Measurements from ENCODE around the gene PER2.

DNA sequence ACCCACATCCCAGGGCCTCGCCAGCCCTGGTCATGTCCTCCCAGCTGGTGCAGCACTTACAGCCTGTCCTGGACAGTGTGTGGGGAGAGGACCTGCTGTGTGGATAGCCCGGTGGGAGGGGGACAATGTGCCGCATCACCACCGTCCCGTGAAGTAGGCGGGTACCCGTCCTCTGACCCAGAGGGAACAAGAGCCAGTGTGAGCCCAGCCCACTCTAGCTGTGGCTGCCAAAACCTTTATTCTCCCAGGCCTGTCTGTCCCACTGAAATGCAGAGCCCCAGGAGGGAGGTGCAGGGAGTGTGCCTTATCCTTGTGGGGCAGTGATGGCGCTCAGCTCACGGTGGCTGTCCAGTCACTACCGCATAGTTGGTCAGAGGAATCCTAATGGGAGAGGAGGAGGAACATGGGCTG is 33.6 kb upstream of the PER2 start:
- TF ChIP-seq, protein P1, sequence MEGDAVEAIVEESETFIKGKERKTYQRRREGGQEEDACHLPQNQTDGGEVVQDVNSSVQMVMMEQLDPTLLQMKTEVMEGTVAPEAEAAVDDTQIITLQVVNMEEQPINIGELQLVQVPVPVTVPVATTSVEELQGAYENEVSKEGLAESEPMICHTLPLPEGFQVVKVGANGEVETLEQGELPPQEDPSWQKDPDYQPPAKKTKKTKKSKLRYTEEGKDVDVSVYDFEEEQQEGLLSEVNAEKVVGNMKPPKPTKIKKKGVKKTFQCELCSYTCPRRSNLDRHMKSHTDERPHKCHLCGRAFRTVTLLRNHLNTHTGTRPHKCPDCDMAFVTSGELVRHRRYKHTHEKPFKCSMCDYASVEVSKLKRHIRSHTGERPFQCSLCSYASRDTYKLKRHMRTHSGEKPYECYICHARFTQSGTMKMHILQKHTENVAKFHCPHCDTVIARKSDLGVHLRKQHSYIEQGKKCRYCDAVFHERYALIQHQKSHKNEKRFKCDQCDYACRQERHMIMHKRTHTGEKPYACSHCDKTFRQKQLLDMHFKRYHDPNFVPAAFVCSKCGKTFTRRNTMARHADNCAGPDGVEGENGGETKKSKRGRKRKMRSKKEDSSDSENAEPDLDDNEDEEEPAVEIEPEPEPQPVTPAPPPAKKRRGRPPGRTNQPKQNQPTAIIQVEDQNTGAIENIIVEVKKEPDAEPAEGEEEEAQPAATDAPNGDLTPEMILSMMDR (IDR thresholded peaks at IDR 0.05; ENCODE audit: low read depth, low read length): no peak
- TF ChIP-seq EZH2phosphoT487 (IDR thresholded peaks at IDR 0.05; ENCODE audit: low read depth): no peak
